Keratinocyte (primary cell): ENCODE measurements around the gene NRG3. TPM values are rescaled to one million over a fixed set of nuclear protein-coding genes. Genes with fewer than 3 reads are reported as not detected.

Experiments
- DNase-seq: peaks from one replicate; pipeline ENCODE4 v3.0.0-alpha.2; 2011; ENCODE audit warnings: low read depth, missing footprints, low spot score
- FAIRE-seq: peaks from 2 replicates; lab custom pipeline; 2011; peaks lifted over from hg19 to GRCh38; lab: Jason Lieb, UNC
- H2AFZ ChIP-seq: 2 replicates; pipeline ENCODE4 v1.6.0; 2012; ENCODE audit warnings: low read length, control low read depth, inconsistent platforms; ENCODE audit not compliant: control insufficient read depth
- H3K27ac ChIP-seq: 2 replicates; pipeline ENCODE4 v1.5.1; 2011; ENCODE audit warnings: low read length; ENCODE audit not compliant: control insufficient read depth, insufficient read depth
- H3K27me3 ChIP-seq: 3 replicates; pipeline ENCODE4 v1.6.0; 2011; ENCODE audit warnings: low read length; ENCODE audit not compliant: control insufficient read depth, insufficient read depth; ENCODE audit errors: extremely low read depth
- H3K36me3 ChIP-seq, 2 experiments: 2 replicates in 1 of 2; 3 replicates in 1 of 2; pipeline ENCODE4 v1.5.1; 2011; ENCODE audit warnings: low read length in 2 of 2, mild to moderate bottlenecking in 1 of 2; ENCODE audit not compliant: control insufficient read depth in 2 of 2, insufficient read depth in 2 of 2; ENCODE audit errors: extremely low read depth in 1 of 2
- H3K4me1 ChIP-seq: 3 replicates; pipeline ENCODE4 v1.5.1; 2011; ENCODE audit warnings: low read length; ENCODE audit not compliant: control insufficient read depth, insufficient read depth; ENCODE audit errors: extremely low read depth
- H3K4me2 ChIP-seq: 3 replicates; pipeline ENCODE4 v1.6.0; 2011; ENCODE audit warnings: low read depth, low read length; ENCODE audit not compliant: control insufficient read depth, insufficient read depth; ENCODE audit errors: extremely low read depth
- H3K4me3 ChIP-seq, 3 experiments: fragments of 200-600 bp in 1 of 3; sonication (generic) in 1 of 3; 2 replicates in 2 of 3; 3 replicates in 1 of 3; pipeline ENCODE4 v1.5.1; 2011 to 2016; ENCODE audit warnings: low read length in 3 of 3, mild to moderate bottlenecking in 3 of 3, control low read depth in 2 of 3, inconsistent platforms in 1 of 3, low read depth in 1 of 3, mixed read lengths in 1 of 3, mixed run types in 1 of 3, moderate library complexity in 1 of 3; ENCODE audit not compliant: control insufficient read depth in 2 of 3, insufficient read depth in 2 of 3; ENCODE audit errors: extremely low read depth in 1 of 3
- H3K79me2 ChIP-seq: 2 replicates; pipeline ENCODE4 v1.6.0; 2012; ENCODE audit warnings: low read length; ENCODE audit not compliant: control insufficient read depth, insufficient read depth
- H3K9ac ChIP-seq: 3 replicates; pipeline ENCODE4 v1.6.0; 2011; ENCODE audit warnings: low read length; ENCODE audit not compliant: control insufficient read depth, insufficient read depth; ENCODE audit errors: extremely low read depth
- H3K9me1 ChIP-seq: 3 replicates; pipeline ENCODE4 v1.6.0; 2011; ENCODE audit warnings: low read length; ENCODE audit not compliant: control insufficient read depth, insufficient read depth; ENCODE audit errors: extremely low read depth
- H3K9me3 ChIP-seq: 2 replicates; pipeline ENCODE4 v1.5.1; 2012; ENCODE audit warnings: low read depth, low read length; ENCODE audit not compliant: control insufficient read depth
- H4K20me1 ChIP-seq: 3 replicates; pipeline ENCODE4 v1.6.0; 2011; ENCODE audit warnings: low read length; ENCODE audit not compliant: control insufficient read depth, insufficient read depth; ENCODE audit errors: extremely low read depth
- CTCF ChIP-seq, 3 experiments: IDR thresholded peaks in 1 of 3; conservative IDR thresholded peaks in 1 of 3; optimal IDR thresholded peaks in 1 of 3; 2 replicates in 2 of 3; 3 replicates in 1 of 3; pipeline versions ENCODE3 to v1.5.1; 2011; ENCODE audit warnings: low read length in 3 of 3, mild to moderate bottlenecking in 3 of 3, moderate library complexity in 2 of 3, control low read depth in 1 of 3, inconsistent platforms in 1 of 3; ENCODE audit not compliant: insufficient read depth in 2 of 3; ENCODE audit errors: extremely low read depth in 1 of 3
- EZH2 ChIP-seq: IDR thresholded peaks from one replicate; pipeline ENCODE4 v1.6.1; 2012; ENCODE audit warnings: inconsistent platforms, mild to moderate bottlenecking, low read length, moderate library complexity
- dilution Hi-C: fragments of 300-500 bp; cut with MboI; formaldehyde crosslinking; loops from one replicate; pipeline ENCODE4 v1.7.0; 2020; ENCODE audit warnings: low sequenced_read_pairs; ENCODE audit not compliant: extremely low pct_ligation_motif_present
- polyA plus RNA-seq, 5 experiments: library from polyadenylated mRNA; depleted of rRNA in 3 of 5; stranded (reverse) in 3 of 5; stranded (forward) in 1 of 5; unstranded in 1 of 5; fragments of >200 nt; gene quantifications; 1 replicate in 1 of 5; 2 replicates in 3 of 5; 3 replicates in 1 of 5; pipeline versions ENCODE4 v1.2.1 to v1.2.3, GENCODE V29; 2011 to 2012; ENCODE audit warnings: missing spikeins in 2 of 5, low read depth in 1 of 5, low replicate concordance in 1 of 5

The NRG3 gene
- polyA plus RNA-seq, 1 donor (not counting 4 experiments of a cell fraction or from before 2014, with no cell fraction given): not detected

GRCh38 chr10:82068501-82068900 is 193.5 kb downstream of the NRG3 start:
- dilution Hi-C loops: no loop called here
- Histone ChIP-seq H3K4me2 (no peak overlapping the region), H3K27ac (no peak overlapping the region), H3K9me3 (peaks cover 4% of the 10 kb centered on the region), H3K9me1 (no peaks in the 10 kb centered on the region), H3K79me2 (no peaks in the 10 kb centered on the region), H4K20me1 (no peaks in the 10 kb centered on the region), H3K9ac (no peak overlapping the region), H3K36me3 (no peaks in the 10 kb centered on the region), H2AFZ (no peak overlapping the region), H3K27me3 (no peaks in the 10 kb centered on the region), H3K4me1 (no peaks in the 10 kb centered on the region), H3K4me3 (no peak overlapping the region)
- no peak for DNase-seq
- FAIRE-seq: no peak
- TF ChIP-seq EZH2: no peak
- TF ChIP-seq CTCF (optimal IDR thresholded peaks at IDR 0.05 in 1 of 3, IDR thresholded peaks at IDR 0.05 in 1 of 3, conservative IDR thresholded peaks at IDR 0.05 in 1 of 3; ENCODE audit: extremely low read depth in 1 of 3, insufficient read depth in 2 of 3, low read length in 3 of 3): no peak

GRCh38 chr10:82071231-82071630 is 196.2 kb downstream of the NRG3 start:
- H3K4me3 ChIP-seq: no peak overlapping the region
- DNase-seq: no peak
- H4K20me1 ChIP-seq: no peaks in the 10 kb centered on the region
- dilution Hi-C loops: no loop called here
- TF ChIP-seq CTCF (optimal IDR thresholded peaks at IDR 0.05 in 1 of 3, IDR thresholded peaks at IDR 0.05 in 1 of 3, conservative IDR thresholded peaks at IDR 0.05 in 1 of 3; ENCODE audit: extremely low read depth in 1 of 3, insufficient read depth in 2 of 3, low read length in 3 of 3): no peak
- TF ChIP-seq EZH2: no peak
- no peak overlapping the region for H3K4me2 ChIP-seq
- H3K9ac ChIP-seq: no peak overlapping the region
- no peak overlapping the region for H3K27ac ChIP-seq
- no peak overlapping the region for H2AFZ ChIP-seq
- peaks cover 4% of the 10 kb centered on the region for H3K9me3 ChIP-seq
- no peaks in the 10 kb centered on the region for H3K79me2 ChIP-seq
- no peaks in the 10 kb centered on the region for H3K27me3 ChIP-seq
- H3K4me1 ChIP-seq: no peaks in the 10 kb centered on the region
- no peak for FAIRE-seq
- no peaks in the 10 kb centered on the region for H3K9me1 ChIP-seq
- no peaks in the 10 kb centered on the region for H3K36me3 ChIP-seq
